GM18868 (cell line): ENCODE results near the gene LGI4.

ENCODE experiments used
- ATAC-seq: cut with Tn5 transposase; IDR thresholded peaks from one replicate; pipeline ENCODE4 v1.9.1; 2021; ENCODE audit warnings: mild to moderate bottlenecking, moderate library complexity; ENCODE audit not compliant: unreplicated experiment

The LGI4 gene

GRCh38 chr19:35088131-35088913 is 46.5 kb downstream of the LGI4 start:
- ATAC-seq = no peak

- no peak for ATAC-seq
These were observed 47.5 kb downstream of the LGI4 start for GRCh38 chr19:35087393-35087792.

GRCh38 chr19:35086455-35086854 is 48.4 kb downstream of the LGI4 start:
- no peak for ATAC-seq

GRCh38 chr19:35085947-35086346 is 48.9 kb downstream of the LGI4 start:
- no peak for ATAC-seq

GRCh38 chr19:35084509-35084762 is 50.4 kb downstream of the LGI4 start:
- ATAC-seq = no peak

GRCh38 chr19:35083691-35084508 is 51.0 kb downstream of the LGI4 start:
- ATAC-seq = no peak

- ATAC-seq = no peak
These were observed 53.7 kb downstream of the LGI4 start for GRCh38 chr19:35081201-35081600.

- ATAC-seq = no peak
These were observed 54.2 kb downstream of the LGI4 start for GRCh38 chr19:35080613-35081170.

- no peak for ATAC-seq
These were observed 55.0 kb downstream of the LGI4 start for GRCh38 chr19:35079826-35080225.

- ATAC-seq = no peak
These were observed 57.2 kb downstream of the LGI4 start for GRCh38 chr19:35077411-35078223.

GRCh38 chr19:35076657-35077056 is 58.2 kb downstream of the LGI4 start:
- ATAC-seq = no peak

- ATAC-seq = no peak
These were observed 58.9 kb downstream of the LGI4 start for GRCh38 chr19:35076026-35076370.

GRCh38 chr19:35075202-35076025 is 59.4 kb downstream of the LGI4 start:
- no peak for ATAC-seq
